BLaER1 (cell line): ENCODE data around the gene WWC1.

Experiments
- H3K27ac ChIP-seq: shearing (Covaris generic); formaldehyde crosslinking; 2 replicates; pipeline ENCODE4 v1.8.1; 2022
- H3K27me3 ChIP-seq: shearing (Covaris generic); formaldehyde crosslinking; 2 replicates; pipeline ENCODE4 v1.8.1; 2022
- H3K36me3 ChIP-seq: shearing (Covaris generic); formaldehyde crosslinking; 2 replicates; pipeline ENCODE4 v1.8.1; 2022
- H3K4me1 ChIP-seq: shearing (Covaris generic); formaldehyde crosslinking; 2 replicates; pipeline ENCODE4 v1.8.1; 2022
- H3K4me2 ChIP-seq: shearing (Covaris generic); formaldehyde crosslinking; 2 replicates; pipeline ENCODE4 v1.8.1; 2022
- H3K4me3 ChIP-seq: shearing (Covaris generic); formaldehyde crosslinking; 2 replicates; pipeline ENCODE4 v1.8.1; 2022
- H3K9ac ChIP-seq: shearing (Covaris generic); formaldehyde crosslinking; 2 replicates; pipeline ENCODE4 v1.8.1; 2022
- H3K9me3 ChIP-seq: shearing (Covaris generic); formaldehyde crosslinking; 2 replicates; pipeline ENCODE4 v1.8.1; 2022
- H4K20me1 ChIP-seq: shearing (Covaris generic); formaldehyde crosslinking; 2 replicates; pipeline ENCODE4 v1.8.1; 2022
- Cebpa-rat ChIP-seq: shearing (Covaris generic); IDR thresholded peaks from 2 replicates; pipeline ENCODE4 v1.8.1; 2022

Gene WWC1

DNA sequence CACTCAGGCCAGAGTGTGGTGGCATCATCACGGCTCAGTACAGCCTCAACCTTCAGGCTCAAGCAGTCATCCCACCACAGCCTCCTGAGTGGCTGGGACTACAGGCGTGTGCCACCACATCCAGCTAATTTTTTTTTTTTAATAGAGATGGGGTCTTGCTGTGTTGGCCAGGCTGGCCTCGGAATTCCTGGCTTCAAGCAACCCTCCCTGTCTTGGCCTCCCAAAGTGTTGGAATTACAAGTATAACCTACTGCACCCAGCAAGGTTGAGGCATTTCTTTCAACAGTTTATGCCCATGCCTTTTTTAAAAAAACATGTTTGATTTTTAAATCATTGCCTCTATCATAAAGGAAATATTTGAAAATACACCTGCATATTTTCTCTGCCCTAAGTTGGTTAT, 197.6 kb downstream of the WWC1 start:
- H3K4me3 ChIP-seq = no peak overlapping the region
- no peaks in the 10 kb centered on the region for H3K27me3 ChIP-seq
- TF ChIP-seq Cebpa-rat = no peak
- peaks cover 27% of the 10 kb centered on the region for H4K20me1 ChIP-seq
- no peaks in the 10 kb centered on the region for H3K9me3 ChIP-seq
- peaks cover 10% of the 10 kb centered on the region for H3K4me1 ChIP-seq
- H3K9ac ChIP-seq = no peak overlapping the region
- H3K36me3 ChIP-seq = peaks cover 63% of the 10 kb centered on the region
- no peak overlapping the region for H3K4me2 ChIP-seq
- H3K27ac ChIP-seq = no peak overlapping the region

DNA sequence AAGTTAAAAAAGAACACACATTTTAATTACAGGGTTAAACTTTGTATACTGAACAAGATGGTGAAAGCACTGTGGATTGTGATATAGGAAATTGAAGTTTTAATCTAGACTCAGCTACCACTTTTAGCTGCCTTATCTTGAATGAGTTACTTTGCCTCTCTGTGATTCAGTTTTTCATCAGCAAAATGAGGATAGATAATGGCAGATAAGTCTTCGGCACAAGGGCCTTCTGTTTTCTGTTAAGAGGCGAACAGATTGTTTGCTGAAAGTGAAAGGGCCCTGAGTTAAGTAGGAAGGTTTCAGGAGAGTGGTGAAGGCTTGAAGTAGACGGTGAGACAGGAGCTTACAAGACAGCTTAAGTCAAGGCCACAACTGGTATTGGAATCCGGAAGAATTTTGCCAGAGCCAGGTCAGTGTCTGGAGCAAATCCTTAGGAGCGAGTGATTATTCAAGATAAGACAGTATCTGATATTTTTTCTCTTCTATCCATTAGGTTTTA, 202.7 kb downstream of the WWC1 start:
- H3K4me2 ChIP-seq = no peak overlapping the region
- TF ChIP-seq Cebpa-rat = no peak
- H3K36me3 ChIP-seq = peaks cover 97% of the 10 kb centered on the region
- peaks cover 22% of the 10 kb centered on the region for H4K20me1 ChIP-seq
- no peaks in the 10 kb centered on the region for H3K9me3 ChIP-seq
- H3K4me1 ChIP-seq = no peaks in the 10 kb centered on the region
- no peak overlapping the region for H3K9ac ChIP-seq
- no peak overlapping the region for H3K27ac ChIP-seq
- no peak overlapping the region for H3K4me3 ChIP-seq
- no peaks in the 10 kb centered on the region for H3K27me3 ChIP-seq

DNA sequence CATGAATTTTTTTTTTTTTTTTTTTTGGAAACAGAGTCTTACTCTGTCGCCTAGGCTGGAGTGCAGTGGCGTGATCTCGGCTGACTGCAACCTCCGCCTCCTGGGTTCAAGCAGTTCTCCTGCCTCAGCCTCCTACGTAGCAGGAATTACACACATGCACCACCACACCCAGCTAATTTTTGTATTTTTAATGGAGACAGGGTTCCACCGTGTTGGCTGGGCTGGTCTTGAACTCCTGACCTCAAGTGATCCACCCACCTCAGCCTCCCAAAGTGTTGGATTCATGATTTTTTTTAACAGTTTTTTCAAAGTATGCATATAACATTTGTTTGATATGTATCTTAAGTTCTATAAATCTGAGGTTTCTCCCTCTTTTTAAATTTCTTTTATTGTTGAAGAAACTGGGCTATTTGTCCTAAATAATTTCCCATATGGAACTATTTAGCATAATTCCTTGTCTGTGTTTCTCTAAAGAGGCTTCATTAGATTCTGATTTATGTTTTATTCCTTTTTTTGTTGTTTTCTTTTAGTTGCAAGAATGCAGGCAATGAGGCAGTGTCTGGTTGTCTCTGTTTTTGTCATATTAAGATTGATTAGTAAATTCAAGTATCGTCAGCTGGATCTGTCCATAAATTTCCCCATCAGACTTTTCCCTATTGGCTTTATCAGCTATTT, 211.3 kb downstream of the WWC1 start:
- H3K36me3 ChIP-seq = peaks cover 85% of the 10 kb centered on the region

DNA sequence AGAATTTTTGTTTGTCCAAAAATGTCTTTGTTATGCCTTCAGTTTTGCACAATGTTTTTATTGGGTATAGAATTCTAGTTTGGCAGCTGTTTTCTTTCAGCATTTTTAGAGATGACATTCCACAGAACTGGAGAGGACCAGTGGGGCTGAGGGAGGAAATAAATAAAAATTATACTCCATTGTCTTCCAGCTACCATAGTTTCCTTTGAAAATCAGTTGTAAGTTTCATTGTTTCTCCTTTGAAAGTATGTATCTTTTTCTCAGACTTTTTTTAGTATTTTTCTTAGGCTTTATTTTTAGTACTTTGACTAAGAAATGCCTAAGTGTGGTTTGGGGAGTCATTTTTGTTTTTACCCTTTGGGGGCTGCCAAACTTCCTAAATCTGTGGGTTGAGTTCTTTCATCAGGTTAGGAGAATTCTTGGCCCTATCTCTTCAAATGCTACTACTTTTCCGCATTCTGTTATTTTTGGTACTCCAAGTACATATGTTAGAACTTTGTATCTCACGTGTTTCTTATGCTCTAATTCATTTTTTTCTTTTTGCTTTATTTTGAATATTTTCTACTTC, 222.5 kb downstream of the WWC1 start:
- Histone ChIP-seq H3K27ac (no peak overlapping the region), H3K9ac (no peak overlapping the region), H3K36me3 (peaks cover 96% of the 10 kb centered on the region), H3K9me3 (peaks cover 19% of the 10 kb centered on the region), H4K20me1 (no peaks in the 10 kb centered on the region), H3K4me2 (no peak overlapping the region), H3K27me3 (no peaks in the 10 kb centered on the region), H3K4me3 (no peak overlapping the region), H3K4me1 (no peaks in the 10 kb centered on the region)
- no peak for TF ChIP-seq Cebpa-rat

More for the DNA sequence above, 211.3 kb downstream of the WWC1 start:
- Histone ChIP-seq H4K20me1 (no peaks in the 10 kb centered on the region), H3K4me3 (no peak overlapping the region), H3K4me1 (no peaks in the 10 kb centered on the region), H3K27me3 (no peaks in the 10 kb centered on the region), H3K4me2 (no peak overlapping the region), H3K27ac (no peak overlapping the region), H3K9ac (no peak overlapping the region), H3K9me3 (no peaks in the 10 kb centered on the region)
- TF ChIP-seq Cebpa-rat = no peak
